GM12801 (cell line): Measurements from ENCODE around the gene STAM.

ENCODE experiments used
- TF ChIP-seq, protein P1 (sequence below): IDR thresholded peaks from one replicate; pipeline ENCODE4 v1.5.1; 2011; ENCODE audit warnings: control low read depth; ENCODE audit not compliant: insufficient read length; ENCODE audit errors: extremely low read depth

STAM gene

DNA sequence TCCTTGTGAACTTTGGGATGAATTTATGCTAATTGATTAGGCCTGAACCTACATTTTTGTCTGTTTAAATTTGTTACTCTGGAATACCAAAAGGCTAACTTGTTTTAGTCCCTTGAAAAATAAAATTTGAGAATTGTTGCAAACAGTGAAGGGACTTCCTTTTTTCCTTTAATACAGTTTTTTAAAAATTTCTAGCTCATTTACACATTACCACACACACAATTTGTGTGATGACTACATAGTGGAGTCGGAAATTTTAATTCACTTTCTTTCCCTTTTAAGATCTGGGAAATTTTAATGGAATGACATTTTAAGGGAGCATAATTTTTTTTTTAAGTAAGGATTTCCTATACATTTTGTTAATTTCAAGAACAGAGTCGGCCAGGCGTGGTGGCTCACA, 99.5 kb downstream of the STAM start:
- TF ChIP-seq, protein P1, sequence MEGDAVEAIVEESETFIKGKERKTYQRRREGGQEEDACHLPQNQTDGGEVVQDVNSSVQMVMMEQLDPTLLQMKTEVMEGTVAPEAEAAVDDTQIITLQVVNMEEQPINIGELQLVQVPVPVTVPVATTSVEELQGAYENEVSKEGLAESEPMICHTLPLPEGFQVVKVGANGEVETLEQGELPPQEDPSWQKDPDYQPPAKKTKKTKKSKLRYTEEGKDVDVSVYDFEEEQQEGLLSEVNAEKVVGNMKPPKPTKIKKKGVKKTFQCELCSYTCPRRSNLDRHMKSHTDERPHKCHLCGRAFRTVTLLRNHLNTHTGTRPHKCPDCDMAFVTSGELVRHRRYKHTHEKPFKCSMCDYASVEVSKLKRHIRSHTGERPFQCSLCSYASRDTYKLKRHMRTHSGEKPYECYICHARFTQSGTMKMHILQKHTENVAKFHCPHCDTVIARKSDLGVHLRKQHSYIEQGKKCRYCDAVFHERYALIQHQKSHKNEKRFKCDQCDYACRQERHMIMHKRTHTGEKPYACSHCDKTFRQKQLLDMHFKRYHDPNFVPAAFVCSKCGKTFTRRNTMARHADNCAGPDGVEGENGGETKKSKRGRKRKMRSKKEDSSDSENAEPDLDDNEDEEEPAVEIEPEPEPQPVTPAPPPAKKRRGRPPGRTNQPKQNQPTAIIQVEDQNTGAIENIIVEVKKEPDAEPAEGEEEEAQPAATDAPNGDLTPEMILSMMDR = no peak

DNA sequence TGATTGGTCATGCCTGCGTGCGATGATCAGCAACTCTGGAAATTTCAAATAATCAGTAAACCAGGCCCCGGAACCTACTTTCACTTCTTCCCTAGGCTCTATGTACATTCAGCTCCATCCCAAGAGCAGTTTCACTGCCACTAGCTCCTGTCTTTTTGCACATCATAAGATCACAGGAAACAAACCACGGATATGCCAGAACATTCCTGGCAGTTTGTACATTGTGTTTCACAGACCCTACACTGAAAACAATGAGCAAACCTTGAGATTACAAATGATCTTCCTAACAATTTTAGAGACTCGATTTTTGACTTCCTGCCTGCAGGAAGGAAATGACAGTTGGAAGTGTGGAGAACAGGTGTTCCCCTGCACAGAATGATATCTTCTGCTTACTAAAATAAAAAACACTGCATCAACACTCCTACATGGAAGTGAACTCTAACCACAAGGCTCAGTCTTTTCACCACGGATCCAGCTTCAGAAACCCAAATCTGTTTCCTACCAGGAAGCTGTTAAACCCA, 100.5 kb downstream of the STAM start:
- TF ChIP-seq, protein P1 = no peak

DNA sequence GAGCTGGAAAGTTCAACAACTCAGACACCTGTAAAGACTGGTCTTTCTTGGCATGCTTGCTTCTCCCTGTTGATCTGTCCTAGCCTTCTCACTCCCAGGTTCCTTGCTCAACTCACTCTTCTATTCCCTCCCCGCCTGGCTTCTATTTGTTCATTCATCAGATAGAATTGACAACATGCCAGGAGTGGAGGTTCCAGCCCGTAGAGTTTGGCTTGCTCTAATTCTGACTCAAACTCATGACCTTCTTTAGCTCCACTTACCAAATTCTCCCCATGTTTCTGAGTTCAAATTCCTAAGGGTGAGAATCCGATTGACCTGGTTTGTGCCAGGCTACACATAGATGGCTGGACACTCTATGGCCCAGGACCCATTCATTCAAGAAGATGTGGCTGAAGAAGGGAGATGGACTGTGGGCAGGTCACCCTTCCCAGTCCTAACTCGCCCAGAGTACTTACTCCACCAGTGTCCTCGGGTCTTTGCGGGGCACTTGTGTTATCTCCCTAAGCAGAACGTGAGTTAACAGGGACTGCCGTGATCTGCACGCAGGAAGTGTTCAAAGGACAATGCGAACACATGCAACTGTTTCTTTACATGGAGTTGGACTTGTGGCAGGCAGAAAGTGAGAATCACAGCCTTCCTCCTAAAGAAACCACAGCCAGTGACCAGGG, 104.1 kb downstream of the STAM start:
- TF ChIP-seq, protein P1 = no peak

DNA sequence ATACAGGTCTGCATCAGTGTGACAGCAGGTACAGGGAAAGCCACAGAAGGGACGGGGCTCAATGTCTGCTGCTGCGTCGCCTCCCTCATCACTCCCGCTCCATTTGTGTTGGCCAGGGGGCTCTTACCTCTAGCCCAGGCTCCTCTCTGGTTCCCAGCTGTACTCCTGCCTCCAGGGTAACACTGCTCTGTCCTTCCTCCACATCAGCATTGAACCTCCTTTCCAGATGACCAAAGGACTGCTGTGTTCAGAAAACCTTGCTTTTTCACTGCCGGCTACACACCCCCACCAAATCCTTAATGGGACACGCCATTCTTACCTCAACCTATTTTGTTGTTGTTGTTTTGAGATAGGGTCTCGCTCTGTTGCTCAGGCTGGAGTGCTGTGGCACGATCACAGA, 105.9 kb downstream of the STAM start:
- TF ChIP-seq, protein P1 = no peak

DNA sequence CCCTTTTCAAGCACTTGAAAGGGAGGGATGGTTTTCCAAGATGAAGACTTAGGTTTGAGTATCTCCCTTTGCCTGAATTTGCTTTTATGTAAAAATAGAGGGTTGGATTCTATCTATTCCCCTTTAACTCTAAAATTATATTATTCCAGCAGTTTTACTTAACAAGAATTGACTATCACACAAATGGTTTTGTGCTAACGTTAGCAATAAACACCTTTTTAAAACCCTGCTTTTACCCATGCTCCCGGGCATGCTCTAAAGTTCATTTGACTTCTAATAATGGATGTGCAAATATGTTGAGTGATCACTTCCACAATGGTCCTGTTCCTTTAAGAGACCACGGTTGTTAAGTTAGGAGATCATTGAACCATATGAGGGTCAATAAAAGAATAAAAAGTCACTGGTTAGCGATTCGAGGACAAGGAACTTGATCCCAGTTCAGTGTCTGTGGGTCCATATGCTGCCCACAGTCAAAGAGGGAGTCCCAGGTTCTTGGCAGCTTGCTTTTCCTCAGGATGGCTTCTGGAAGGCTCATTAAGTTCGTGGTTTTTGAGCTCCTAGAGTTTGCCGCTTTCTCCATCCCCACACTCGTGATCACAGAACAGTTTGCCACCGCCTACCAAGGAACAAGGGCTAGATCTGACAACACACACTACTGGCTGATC, 108.0 kb downstream of the STAM start, which contains the start of gene TMEM236:
Gene TMEM236 (plus strand): TSS at position 421 of the 665 bp plus-strand sequence. CDS start 95 bp downstream, at position 516.
- TF ChIP-seq, protein P1 = no peak

DNA sequence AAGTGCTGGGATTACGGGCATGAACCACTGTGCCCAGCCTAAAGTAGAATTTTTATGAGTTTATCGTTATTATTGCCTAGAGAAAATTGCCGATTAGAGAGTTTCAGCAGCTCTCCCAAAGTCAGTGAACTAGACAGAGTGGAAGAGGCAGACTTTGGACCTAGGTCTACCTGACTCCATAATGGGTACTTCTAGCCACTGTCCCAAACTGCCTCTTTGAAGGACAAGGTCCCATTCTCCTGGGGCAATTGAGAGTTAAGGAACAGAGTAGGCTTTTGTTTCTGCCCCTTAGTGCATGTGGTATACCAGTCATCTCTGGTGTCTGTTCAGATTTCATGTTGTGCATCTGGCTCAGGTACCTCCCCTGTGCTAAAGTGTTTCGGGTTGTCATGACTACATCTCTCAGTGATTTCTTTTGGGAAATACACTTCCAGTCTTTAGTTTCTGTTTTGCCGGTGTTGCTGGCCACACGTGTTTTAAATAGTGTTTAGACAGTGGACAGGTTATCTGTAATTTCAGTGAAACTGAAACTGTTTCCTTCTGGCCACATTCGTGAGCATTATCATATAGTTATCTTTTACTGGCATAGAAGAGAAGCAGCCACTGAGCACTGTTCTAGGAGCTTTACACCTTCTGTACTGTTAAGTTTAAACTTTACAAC, 112.7 kb downstream of the STAM start:
- TF ChIP-seq, protein P1 = no peak

DNA sequence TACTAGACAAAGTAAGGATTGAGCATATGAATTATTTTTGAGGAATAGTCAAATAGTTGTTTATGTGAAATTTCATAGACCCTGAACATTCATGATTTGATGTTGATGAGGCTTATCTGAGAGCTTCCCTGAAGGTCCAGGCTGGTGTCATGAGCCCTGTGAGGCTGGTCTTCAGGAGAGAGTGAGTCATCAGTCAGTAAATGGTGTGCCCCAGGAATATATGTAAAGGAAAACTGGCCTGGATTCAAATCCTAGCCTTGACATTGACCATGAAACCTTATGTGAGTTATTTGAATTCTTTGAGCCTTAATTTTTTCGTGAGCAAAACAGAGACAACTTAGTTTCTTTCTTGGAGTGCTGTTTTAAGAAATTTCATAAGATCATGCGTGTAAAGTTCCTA, 114.2 kb downstream of the STAM start:
- TF ChIP-seq, protein P1 = no peak
